H1 (cell line): Measurements from ENCODE around the gene LRRC8D. TPM values are rescaled to one million over a fixed set of nuclear protein-coding genes. Genes with fewer than 3 reads are reported as not detected.

Experiments
- ASH2L ChIP-seq: fragments of 200-600, 300-600 bp; sonication (generic); IDR thresholded peaks from one replicate; pipeline ENCODE4 v1.7.1; 2017; ENCODE audit warnings: low read length
- CBX5 ChIP-seq: fragments of 300-800, 300-1000 bp; sonication (generic); IDR thresholded peaks from 2 replicates; pipeline ENCODE4 v1.7.1; 2016; ENCODE audit warnings: antibody characterized with exemption, low read length, low read depth
- CREB1 ChIP-seq: IDR thresholded peaks from 2 replicates; pipeline ENCODE4 v1.6.1; 2012; ENCODE audit warnings: inconsistent platforms
- SP1 ChIP-seq: IDR thresholded peaks from 2 replicates; pipeline ENCODE4 v1.6.1; 2011; ENCODE audit warnings: low read depth, low read length
- SUZ12 ChIP-seq: fragments of 200-600 bp; sonication (generic); IDR thresholded peaks from 2 replicates; pipeline ENCODE4 v1.6.1; 2012; ENCODE audit warnings: mild to moderate bottlenecking, inconsistent platforms, low read length, moderate library complexity, mixed read lengths
- TAF1 ChIP-seq: IDR thresholded peaks from 2 replicates; pipeline ENCODE4 v1.6.1; 2011; ENCODE audit warnings: mild to moderate bottlenecking, low read depth, low read length
- polyA plus RNA-seq, 7 experiments: library from polyadenylated mRNA; depleted of rRNA in 3 of 7; stranded (reverse) in 5 of 7; unstranded in 2 of 7; fragments of >200 nt in 5 of 7; fragments of 200-250 nt in 2 of 7; gene quantifications; 1 replicate in 5 of 7; 2 replicates in 1 of 7; 4 replicates in 1 of 7; pipeline versions ENCODE4 v1.2.1 to v1.2.3, GENCODE V29; 2011 to 2013; ENCODE audit warnings: missing spikeins in 2 of 7, mixed read lengths in 2 of 7
- total RNA-seq: library from RNA; stranded (reverse); fragmentation: NEBNext Ultra II Directional; extraction: Animal tissue kit (Norgen Biotek cat#: 25700); gene quantifications from 2 replicates; pipeline ENCODE4 v1.2.1, GENCODE V29; 2021
- TF ChIP-seq, protein P1 (sequence below): fragments of 300-600 bp; sonication (generic); IDR thresholded peaks from 2 replicates; pipeline ENCODE4 v1.7.1; 2012; ENCODE audit warnings: low read length, moderate library complexity, mild to moderate bottlenecking, inconsistent platforms; ENCODE audit not compliant: insufficient replicate concordance
- TF ChIP-seq, protein P2 (sequence below): IDR thresholded peaks from 2 replicates; pipeline ENCODE4 v1.6.1; 2012; ENCODE audit warnings: low read length, inconsistent platforms
- TF ChIP-seq, protein P3 (sequence below): IDR thresholded peaks from 2 replicates; pipeline ENCODE4 v1.6.1; 2012; ENCODE audit warnings: inconsistent platforms

The LRRC8D gene
- total and polyA plus RNA-seq, 2 of the 8 experiments (the other 6 are each of a cell fraction or from before 2014, with no cell fraction given), result 42.0 to 58.5 TPM

GRCh38 chr1:89887713-89888112 lies 66.9 kb downstream of the LRRC8D start (continued):
- TF ChIP-seq, protein P1, sequence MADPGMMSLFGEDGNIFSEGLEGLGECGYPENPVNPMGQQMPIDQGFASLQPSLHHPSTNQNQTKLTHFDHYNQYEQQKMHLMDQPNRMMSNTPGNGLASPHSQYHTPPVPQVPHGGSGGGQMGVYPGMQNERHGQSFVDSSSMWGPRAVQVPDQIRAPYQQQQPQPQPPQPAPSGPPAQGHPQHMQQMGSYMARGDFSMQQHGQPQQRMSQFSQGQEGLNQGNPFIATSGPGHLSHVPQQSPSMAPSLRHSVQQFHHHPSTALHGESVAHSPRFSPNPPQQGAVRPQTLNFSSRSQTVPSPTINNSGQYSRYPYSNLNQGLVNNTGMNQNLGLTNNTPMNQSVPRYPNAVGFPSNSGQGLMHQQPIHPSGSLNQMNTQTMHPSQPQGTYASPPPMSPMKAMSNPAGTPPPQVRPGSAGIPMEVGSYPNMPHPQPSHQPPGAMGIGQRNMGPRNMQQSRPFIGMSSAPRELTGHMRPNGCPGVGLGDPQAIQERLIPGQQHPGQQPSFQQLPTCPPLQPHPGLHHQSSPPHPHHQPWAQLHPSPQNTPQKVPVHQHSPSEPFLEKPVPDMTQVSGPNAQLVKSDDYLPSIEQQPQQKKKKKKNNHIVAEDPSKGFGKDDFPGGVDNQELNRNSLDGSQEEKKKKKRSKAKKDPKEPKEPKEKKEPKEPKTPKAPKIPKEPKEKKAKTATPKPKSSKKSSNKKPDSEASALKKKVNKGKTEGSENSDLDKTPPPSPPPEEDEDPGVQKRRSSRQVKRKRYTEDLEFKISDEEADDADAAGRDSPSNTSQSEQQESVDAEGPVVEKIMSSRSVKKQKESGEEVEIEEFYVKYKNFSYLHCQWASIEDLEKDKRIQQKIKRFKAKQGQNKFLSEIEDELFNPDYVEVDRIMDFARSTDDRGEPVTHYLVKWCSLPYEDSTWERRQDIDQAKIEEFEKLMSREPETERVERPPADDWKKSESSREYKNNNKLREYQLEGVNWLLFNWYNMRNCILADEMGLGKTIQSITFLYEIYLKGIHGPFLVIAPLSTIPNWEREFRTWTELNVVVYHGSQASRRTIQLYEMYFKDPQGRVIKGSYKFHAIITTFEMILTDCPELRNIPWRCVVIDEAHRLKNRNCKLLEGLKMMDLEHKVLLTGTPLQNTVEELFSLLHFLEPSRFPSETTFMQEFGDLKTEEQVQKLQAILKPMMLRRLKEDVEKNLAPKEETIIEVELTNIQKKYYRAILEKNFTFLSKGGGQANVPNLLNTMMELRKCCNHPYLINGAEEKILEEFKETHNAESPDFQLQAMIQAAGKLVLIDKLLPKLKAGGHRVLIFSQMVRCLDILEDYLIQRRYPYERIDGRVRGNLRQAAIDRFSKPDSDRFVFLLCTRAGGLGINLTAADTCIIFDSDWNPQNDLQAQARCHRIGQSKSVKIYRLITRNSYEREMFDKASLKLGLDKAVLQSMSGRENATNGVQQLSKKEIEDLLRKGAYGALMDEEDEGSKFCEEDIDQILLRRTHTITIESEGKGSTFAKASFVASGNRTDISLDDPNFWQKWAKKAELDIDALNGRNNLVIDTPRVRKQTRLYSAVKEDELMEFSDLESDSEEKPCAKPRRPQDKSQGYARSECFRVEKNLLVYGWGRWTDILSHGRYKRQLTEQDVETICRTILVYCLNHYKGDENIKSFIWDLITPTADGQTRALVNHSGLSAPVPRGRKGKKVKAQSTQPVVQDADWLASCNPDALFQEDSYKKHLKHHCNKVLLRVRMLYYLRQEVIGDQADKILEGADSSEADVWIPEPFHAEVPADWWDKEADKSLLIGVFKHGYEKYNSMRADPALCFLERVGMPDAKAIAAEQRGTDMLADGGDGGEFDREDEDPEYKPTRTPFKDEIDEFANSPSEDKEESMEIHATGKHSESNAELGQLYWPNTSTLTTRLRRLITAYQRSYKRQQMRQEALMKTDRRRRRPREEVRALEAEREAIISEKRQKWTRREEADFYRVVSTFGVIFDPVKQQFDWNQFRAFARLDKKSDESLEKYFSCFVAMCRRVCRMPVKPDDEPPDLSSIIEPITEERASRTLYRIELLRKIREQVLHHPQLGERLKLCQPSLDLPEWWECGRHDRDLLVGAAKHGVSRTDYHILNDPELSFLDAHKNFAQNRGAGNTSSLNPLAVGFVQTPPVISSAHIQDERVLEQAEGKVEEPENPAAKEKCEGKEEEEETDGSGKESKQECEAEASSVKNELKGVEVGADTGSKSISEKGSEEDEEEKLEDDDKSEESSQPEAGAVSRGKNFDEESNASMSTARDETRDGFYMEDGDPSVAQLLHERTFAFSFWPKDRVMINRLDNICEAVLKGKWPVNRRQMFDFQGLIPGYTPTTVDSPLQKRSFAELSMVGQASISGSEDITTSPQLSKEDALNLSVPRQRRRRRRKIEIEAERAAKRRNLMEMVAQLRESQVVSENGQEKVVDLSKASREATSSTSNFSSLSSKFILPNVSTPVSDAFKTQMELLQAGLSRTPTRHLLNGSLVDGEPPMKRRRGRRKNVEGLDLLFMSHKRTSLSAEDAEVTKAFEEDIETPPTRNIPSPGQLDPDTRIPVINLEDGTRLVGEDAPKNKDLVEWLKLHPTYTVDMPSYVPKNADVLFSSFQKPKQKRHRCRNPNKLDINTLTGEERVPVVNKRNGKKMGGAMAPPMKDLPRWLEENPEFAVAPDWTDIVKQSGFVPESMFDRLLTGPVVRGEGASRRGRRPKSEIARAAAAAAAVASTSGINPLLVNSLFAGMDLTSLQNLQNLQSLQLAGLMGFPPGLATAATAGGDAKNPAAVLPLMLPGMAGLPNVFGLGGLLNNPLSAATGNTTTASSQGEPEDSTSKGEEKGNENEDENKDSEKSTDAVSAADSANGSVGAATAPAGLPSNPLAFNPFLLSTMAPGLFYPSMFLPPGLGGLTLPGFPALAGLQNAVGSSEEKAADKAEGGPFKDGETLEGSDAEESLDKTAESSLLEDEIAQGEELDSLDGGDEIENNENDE, result no peak
- TF ChIP-seq TAF1 (no peak), SUZ12 (no peak), CREB1 (no peak), SP1 (no peak), CBX5 (no peak), ASH2L (no peak)
- TF ChIP-seq, protein P2, sequence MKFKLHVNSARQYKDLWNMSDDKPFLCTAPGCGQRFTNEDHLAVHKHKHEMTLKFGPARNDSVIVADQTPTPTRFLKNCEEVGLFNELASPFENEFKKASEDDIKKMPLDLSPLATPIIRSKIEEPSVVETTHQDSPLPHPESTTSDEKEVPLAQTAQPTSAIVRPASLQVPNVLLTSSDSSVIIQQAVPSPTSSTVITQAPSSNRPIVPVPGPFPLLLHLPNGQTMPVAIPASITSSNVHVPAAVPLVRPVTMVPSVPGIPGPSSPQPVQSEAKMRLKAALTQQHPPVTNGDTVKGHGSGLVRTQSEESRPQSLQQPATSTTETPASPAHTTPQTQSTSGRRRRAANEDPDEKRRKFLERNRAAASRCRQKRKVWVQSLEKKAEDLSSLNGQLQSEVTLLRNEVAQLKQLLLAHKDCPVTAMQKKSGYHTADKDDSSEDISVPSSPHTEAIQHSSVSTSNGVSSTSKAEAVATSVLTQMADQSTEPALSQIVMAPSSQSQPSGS, result no peak
- TF ChIP-seq, protein P3, sequence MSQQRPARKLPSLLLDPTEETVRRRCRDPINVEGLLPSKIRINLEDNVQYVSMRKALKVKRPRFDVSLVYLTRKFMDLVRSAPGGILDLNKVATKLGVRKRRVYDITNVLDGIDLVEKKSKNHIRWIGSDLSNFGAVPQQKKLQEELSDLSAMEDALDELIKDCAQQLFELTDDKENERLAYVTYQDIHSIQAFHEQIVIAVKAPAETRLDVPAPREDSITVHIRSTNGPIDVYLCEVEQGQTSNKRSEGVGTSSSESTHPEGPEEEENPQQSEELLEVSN, result no peak
- TF ChIP-seq, all 59 proteins: peak for 0
